Thoracic aorta (tissue), 2 donors: Measurements from ENCODE around the gene HSH2D. TPM values are rescaled to one million over a fixed set of nuclear protein-coding genes. Genes with fewer than 3 reads are reported as not detected.

Source experiments
- ATAC-seq: fragments of 150-250 bp; one replicate; pipeline ENCODE4 v1.8.0; 2017; ENCODE audit warnings: low read depth; ENCODE audit not compliant: insufficient number of reproducible peaks, low FRiP score
- DNase-seq: peaks from one replicate; pipeline ENCODE4 v3.0.0-alpha.2; 2020; ENCODE audit warnings: low spot score
- H3K27ac ChIP-seq, 2 donors: fragments of 200-600 bp; sonication (generic); 1 replicate in 1 of 2; 2 replicates in 1 of 2; pipeline ENCODE4 v1.5.1; 2016; ENCODE audit warnings: mild to moderate bottlenecking in 2 of 2, moderate library complexity in 2 of 2
- H3K27me3 ChIP-seq: fragments of 200-600 bp; sonication (generic); replicated peaks from 2 replicates; pipeline ENCODE4 v1.6.0; 2016; ENCODE audit warnings: mild to moderate bottlenecking; ENCODE audit not compliant: insufficient read depth
- H3K36me3 ChIP-seq: fragments of 200-600 bp; sonication (generic); one replicate; pipeline ENCODE4 v1.5.1; 2016
- H3K4me1 ChIP-seq, 2 donors: fragments of 200-600 bp; sonication (generic); 1 replicate in 1 of 2; 2 replicates in 1 of 2; pipeline versions ENCODE4 v1.5.1 to v1.6.0; 2016; ENCODE audit warnings: low read depth in 2 of 2, mild to moderate bottlenecking in 1 of 2; ENCODE audit not compliant: control insufficient read depth in 1 of 2
- H3K4me3 ChIP-seq: fragments of 200-600 bp; sonication (generic); 2 replicates; pipeline ENCODE4 v1.5.1; 2016; ENCODE audit warnings: mild to moderate bottlenecking
- H3K9me3 ChIP-seq: fragments of 200-600 bp; sonication (generic); 2 replicates; pipeline ENCODE4 v1.5.1; 2016
- total RNA-seq, 2 donors: library from RNA; depleted of rRNA; stranded (reverse); fragments of >200 nt; gene quantifications; one replicate each; pipeline versions ENCODE4 v1.1.0 to v1.2.3, GENCODE V29; 2016
- TF ChIP-seq, protein P1 (sequence below): fragments of 200-600 bp; sonication (generic); IDR thresholded peaks from one replicate; pipeline ENCODE4 v1.5.1; 2019; ENCODE audit warnings: antibody characterized with exemption

HSH2D gene
- total RNA-seq, 2 donors from 2014 or later = 2.2 TPM; not detected in 1

GRCh38 chr19:16146112-16146511 is 2.6 kb downstream of the HSH2D start:
- no peaks in the 10 kb centered on the region for H3K9me3 ChIP-seq
- ATAC-seq (no peak), DNase-seq (no peak)
- TF ChIP-seq, protein P1, sequence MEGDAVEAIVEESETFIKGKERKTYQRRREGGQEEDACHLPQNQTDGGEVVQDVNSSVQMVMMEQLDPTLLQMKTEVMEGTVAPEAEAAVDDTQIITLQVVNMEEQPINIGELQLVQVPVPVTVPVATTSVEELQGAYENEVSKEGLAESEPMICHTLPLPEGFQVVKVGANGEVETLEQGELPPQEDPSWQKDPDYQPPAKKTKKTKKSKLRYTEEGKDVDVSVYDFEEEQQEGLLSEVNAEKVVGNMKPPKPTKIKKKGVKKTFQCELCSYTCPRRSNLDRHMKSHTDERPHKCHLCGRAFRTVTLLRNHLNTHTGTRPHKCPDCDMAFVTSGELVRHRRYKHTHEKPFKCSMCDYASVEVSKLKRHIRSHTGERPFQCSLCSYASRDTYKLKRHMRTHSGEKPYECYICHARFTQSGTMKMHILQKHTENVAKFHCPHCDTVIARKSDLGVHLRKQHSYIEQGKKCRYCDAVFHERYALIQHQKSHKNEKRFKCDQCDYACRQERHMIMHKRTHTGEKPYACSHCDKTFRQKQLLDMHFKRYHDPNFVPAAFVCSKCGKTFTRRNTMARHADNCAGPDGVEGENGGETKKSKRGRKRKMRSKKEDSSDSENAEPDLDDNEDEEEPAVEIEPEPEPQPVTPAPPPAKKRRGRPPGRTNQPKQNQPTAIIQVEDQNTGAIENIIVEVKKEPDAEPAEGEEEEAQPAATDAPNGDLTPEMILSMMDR = no peak
- no peaks in the 10 kb centered on the region for H3K27me3 ChIP-seq
- H3K4me3 ChIP-seq = no peak overlapping the region
- no peaks in the 10 kb centered on the region for H3K4me1 ChIP-seq
- no peak overlapping the region for H3K27ac ChIP-seq
- H3K36me3 ChIP-seq = no peaks in the 10 kb centered on the region

DNA sequence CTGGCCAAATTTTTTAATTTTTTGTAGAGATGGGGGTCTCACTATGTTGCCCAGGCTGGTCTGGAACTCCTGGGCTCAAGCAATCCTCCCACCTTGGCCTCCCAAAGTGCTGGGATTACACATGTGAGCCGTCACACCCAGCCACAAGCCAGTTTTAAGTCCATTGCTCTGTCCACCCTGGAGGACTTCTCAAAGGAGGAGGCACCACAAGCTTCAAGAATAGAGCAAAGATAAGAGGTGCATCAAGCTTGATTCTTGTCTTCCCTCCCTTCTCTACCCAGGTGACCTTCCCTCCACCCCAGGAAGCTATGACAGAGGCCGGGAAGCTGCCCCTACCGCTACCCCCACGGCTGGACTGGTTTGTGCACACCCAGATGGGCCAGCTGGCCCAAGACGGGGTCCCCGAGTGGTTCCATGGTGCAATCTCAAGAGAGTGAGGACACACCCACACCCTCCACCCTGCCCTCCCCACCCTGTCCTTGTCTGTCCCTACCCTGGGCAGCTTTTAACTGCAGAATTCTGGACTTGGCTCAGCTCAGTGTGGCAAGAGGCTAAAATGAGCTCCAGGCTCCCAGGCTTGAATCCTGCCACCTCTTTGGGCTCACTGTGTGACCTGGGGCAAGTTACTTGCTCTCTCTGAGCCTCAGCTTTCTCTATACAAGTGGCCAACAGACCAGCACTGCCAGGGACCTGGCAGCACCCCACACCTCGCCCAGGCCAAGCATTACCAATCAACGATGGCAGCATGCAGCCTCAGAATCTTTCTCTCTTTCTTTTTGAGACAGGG is 5.2 kb downstream of the HSH2D start:
- TF ChIP-seq, protein P1 = no peak
- H3K4me1 ChIP-seq = no peaks in the 10 kb centered on the region
- ATAC-seq (no peak), DNase-seq (no peak)
- no peaks in the 10 kb centered on the region for H3K36me3 ChIP-seq
- H3K27me3 ChIP-seq = no peaks in the 10 kb centered on the region
- H3K4me3 ChIP-seq = no peak overlapping the region
- H3K9me3 ChIP-seq = no peaks in the 10 kb centered on the region
- no peak overlapping the region for H3K27ac ChIP-seq

- Histone ChIP-seq H3K36me3 (no peaks in the 10 kb centered on the region), H3K27me3 (no peaks in the 10 kb centered on the region), H3K4me3 (no peak overlapping the region), H3K9me3 (no peaks in the 10 kb centered on the region), H3K27ac (no peak overlapping the region), H3K4me1 (no peaks in the 10 kb centered on the region)
- TF ChIP-seq, protein P1 = no peak
- DNase-seq (no peak), ATAC-seq (no peak)
Measured at GRCh38 chr19:16153582-16154336, 10.3 kb downstream of the HSH2D start.

DNA sequence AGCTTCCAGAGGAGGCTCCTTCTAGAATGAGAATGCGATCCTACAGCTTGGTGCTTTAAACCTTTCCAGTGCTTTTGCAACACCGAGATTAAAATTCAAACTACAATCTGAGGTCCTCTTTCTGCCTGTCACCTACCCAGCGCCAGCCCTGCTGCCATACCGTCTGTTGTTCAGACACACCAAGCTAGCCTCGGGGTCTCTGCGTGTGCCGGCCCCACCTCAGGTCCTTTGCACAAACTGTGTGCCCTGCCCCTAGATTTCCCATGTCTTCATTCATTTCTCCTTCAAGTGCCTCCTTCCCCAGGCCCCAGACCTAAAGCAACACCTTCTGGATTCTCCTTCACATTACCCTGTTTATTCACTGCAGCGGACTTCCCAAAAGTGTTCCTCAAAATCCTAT is 11.1 kb downstream of the HSH2D start:
- no peak for ATAC-seq
- Histone ChIP-seq H3K4me1 (no peaks in the 10 kb centered on the region), H3K4me3 (no peak overlapping the region), H3K36me3 (no peaks in the 10 kb centered on the region), H3K27ac (no peak overlapping the region), H3K9me3 (no peaks in the 10 kb centered on the region), H3K27me3 (no peaks in the 10 kb centered on the region)
- TF ChIP-seq, protein P1 = no peak
- DNase-seq = no peak

DNA sequence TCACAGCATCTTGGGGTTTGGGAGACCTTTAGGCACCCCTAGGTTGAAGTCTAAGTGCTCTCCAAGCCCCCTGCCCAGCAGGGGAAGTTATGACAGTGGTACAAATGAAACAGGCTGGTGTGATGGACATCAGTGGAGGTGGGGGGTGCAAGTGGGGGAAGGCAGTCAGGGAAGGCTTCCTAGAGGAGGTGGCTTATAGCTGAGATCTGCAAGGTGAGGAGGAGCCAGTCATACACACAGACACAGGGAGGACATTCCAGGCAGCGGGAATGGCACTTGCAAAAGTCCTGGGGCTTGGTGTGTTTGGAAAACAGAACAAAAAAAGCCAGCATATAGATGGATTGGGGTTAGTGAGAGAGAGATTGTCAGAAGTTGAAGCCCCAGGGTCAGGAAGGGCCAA is 11.6 kb downstream of the HSH2D start:
- no peaks in the 10 kb centered on the region for H3K36me3 ChIP-seq
- H3K27me3 ChIP-seq = no peaks in the 10 kb centered on the region
- DNase-seq (no peak), ATAC-seq (no peak)
- H3K9me3 ChIP-seq = no peaks in the 10 kb centered on the region
- no peak overlapping the region for H3K27ac ChIP-seq
- H3K4me1 ChIP-seq = no peaks in the 10 kb centered on the region
- TF ChIP-seq, protein P1 = no peak
- H3K4me3 ChIP-seq = no peak overlapping the region
